Endothelial cell (in vitro differentiated cells): Measurements from ENCODE around the gene GIMAP8. TPM values are rescaled to one million over a fixed set of nuclear protein-coding genes. Genes with fewer than 3 reads are reported as not detected.

Experiments used
- DNase-seq: peaks from one replicate; pipeline ENCODE4 v3.0.0; 2021; ENCODE audit warnings: low spot score
- H3K27ac Mint-ChIP-seq: one replicate; pipeline ENCODE4 v1.8.0; 2021; ENCODE audit warnings: mixed read lengths, inconsistent platforms; ENCODE audit not compliant: unreplicated experiment
- H3K27me3 Mint-ChIP-seq: one replicate; pipeline ENCODE4 v1.8.0; 2021; ENCODE audit warnings: mild to moderate bottlenecking, moderate library complexity, mixed read lengths, inconsistent platforms; ENCODE audit not compliant: unreplicated experiment
- H3K36me3 Mint-ChIP-seq: one replicate; pipeline ENCODE4 v1.8.0; 2021; ENCODE audit warnings: mild to moderate bottlenecking, low read depth, mixed read lengths, inconsistent platforms; ENCODE audit not compliant: unreplicated experiment
- H3K4me1 Mint-ChIP-seq: one replicate; pipeline ENCODE4 v1.8.0; 2021; ENCODE audit warnings: mild to moderate bottlenecking, mixed read lengths, inconsistent platforms; ENCODE audit not compliant: unreplicated experiment
- H3K4me3 Mint-ChIP-seq: one replicate; pipeline ENCODE4 v1.8.0; 2021; ENCODE audit warnings: mild to moderate bottlenecking, mixed read lengths, inconsistent platforms; ENCODE audit not compliant: unreplicated experiment
- H3K9me3 Mint-ChIP-seq: one replicate; pipeline ENCODE4 v1.8.0; 2021; ENCODE audit warnings: mixed read lengths, inconsistent platforms; ENCODE audit not compliant: unreplicated experiment
- total RNA-seq: library from RNA; stranded (reverse); fragmentation: NEBNext Ultra II Directional; extraction: Animal tissue kit (Norgen Biotek cat#: 25700); gene quantifications from one replicate; pipeline ENCODE4 v1.2.1, GENCODE V29; 2021; ENCODE audit not compliant: unreplicated experiment
- TF ChIP-seq, protein P1 (sequence below): fragments of 200-600 bp; sonication (generic); IDR thresholded peaks from one replicate; pipeline ENCODE4 v1.5.0; 2021; ENCODE audit warnings: antibody characterized with exemption; ENCODE audit not compliant: unreplicated experiment

Gene GIMAP8
- total RNA-seq, 1 donor from 2014 or later, result 143 TPM

DNA sequence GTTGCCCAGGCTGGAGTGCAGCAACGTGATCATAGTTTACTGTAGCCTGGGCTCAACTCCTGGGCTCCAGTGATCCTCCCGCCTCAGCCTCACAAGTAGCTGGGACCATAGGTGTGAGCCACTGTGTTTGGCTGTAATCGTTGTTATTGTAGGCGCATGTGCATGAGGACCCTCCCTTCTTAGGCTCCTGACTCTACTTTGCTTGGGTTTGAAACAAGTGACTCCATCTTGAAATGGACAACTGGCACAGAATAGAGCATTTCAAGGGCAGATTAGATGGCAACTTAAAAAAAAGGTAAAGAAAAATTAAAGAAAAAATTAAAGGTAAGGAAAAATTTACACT, 15.4 kb upstream of the GIMAP8 start:
- Mint-ChIP-seq H3K27ac (no peak overlapping the region), H3K4me1 (no peaks in the 10 kb centered on the region), H3K9me3 (no peaks in the 10 kb centered on the region), H3K36me3 (no peaks in the 10 kb centered on the region), H3K4me3 (no peak overlapping the region), H3K27me3 (peaks cover 7% of the 10 kb centered on the region)
- TF ChIP-seq, protein P1, sequence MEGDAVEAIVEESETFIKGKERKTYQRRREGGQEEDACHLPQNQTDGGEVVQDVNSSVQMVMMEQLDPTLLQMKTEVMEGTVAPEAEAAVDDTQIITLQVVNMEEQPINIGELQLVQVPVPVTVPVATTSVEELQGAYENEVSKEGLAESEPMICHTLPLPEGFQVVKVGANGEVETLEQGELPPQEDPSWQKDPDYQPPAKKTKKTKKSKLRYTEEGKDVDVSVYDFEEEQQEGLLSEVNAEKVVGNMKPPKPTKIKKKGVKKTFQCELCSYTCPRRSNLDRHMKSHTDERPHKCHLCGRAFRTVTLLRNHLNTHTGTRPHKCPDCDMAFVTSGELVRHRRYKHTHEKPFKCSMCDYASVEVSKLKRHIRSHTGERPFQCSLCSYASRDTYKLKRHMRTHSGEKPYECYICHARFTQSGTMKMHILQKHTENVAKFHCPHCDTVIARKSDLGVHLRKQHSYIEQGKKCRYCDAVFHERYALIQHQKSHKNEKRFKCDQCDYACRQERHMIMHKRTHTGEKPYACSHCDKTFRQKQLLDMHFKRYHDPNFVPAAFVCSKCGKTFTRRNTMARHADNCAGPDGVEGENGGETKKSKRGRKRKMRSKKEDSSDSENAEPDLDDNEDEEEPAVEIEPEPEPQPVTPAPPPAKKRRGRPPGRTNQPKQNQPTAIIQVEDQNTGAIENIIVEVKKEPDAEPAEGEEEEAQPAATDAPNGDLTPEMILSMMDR, result no peak
- DNase-seq, result no peak

DNA sequence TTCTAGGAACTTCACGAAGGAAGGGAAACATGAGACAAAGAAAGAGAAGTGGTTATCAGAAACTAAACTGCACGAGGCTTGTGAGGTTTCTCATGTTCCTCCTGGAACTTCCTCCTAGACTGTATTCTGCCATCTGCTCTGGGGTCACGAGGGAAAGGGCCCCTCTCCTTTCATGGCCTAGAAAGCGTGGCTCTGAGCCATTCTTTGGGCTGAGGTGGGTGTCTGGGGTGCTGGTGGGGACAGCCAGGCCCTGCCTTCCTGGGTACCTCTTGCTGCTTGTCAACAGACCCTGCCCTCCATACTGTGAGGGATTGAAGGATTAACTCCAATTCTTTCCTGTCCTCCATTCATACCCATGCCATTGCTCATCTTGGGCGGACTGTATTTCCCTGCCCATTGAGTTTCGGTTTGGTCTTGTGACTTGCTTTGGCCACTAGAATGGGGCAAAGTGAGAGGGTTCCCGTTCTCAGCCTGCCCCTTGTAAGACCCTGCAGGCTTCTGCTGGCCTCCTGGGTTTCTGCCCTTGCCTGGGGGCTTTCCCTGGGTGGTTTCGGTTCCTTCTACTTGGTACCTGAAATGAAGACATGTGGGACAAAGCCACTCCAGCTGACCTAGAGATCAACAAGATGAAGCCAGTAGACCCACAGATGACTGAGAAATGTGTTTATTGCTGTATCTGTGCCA, 14.9 kb upstream of the GIMAP8 start:
- Mint-ChIP-seq H3K9me3 (no peaks in the 10 kb centered on the region), H3K36me3 (no peaks in the 10 kb centered on the region), H3K27ac (no peak overlapping the region), H3K27me3 (peaks cover 7% of the 10 kb centered on the region), H3K4me3 (no peak overlapping the region), H3K4me1 (no peaks in the 10 kb centered on the region)
- DNase-seq, result no peak
- TF ChIP-seq, protein P1, result no peak

DNA sequence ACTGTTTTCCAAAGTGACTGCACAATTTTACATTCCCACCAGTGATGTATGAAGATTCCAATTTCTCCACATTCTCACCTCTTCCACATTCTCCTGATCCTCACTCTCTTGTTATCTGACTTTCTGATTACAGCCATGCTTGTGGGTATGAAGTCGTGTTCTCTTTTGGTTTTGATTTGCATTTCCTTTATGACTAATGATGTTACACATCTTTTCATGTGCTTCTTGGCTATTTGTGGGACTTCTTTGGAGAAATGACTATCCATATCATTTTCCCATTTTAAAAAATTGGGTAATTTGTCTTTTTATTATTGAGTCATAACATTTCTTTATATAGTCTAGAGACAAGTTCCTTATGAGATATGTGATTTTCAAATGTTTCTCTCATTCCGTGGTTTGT, 10.5 kb upstream of the GIMAP8 start:
- peaks cover 7% of the 10 kb centered on the region for H3K27me3 Mint-ChIP-seq
- TF ChIP-seq, protein P1, result no peak
- H3K4me1 Mint-ChIP-seq, result peaks cover 5% of the 10 kb centered on the region
- DNase-seq, result no peak
- H3K27ac Mint-ChIP-seq, result no peak overlapping the region
- H3K4me3 Mint-ChIP-seq, result no peak overlapping the region
- peaks cover 10% of the 10 kb centered on the region for H3K36me3 Mint-ChIP-seq
- H3K9me3 Mint-ChIP-seq, result no peaks in the 10 kb centered on the region

DNA sequence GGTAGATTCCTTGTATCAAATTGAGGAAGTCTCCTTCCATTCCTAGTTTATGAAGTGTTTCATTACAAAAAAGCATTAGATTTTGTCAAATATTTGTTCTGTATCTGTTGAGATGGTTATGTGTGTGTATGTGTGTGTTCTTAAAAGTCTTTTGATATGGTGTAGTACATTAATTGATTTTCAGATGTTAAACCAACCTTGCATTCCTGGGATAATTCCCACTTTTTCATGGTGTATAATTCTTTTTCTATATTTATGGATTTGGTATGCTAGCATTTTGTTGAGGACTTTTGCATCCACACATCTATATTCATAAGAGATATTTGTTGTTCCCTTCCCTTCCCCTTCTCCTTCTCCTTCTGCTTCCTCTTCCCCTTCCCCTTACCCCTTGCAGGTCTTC, 8.9 kb upstream of the GIMAP8 start:
- H3K36me3 Mint-ChIP-seq, result peaks cover 10% of the 10 kb centered on the region
- peaks cover 8% of the 10 kb centered on the region for H3K27me3 Mint-ChIP-seq
- peaks cover 7% of the 10 kb centered on the region for H3K4me1 Mint-ChIP-seq
- H3K27ac Mint-ChIP-seq, result no peak overlapping the region
- H3K4me3 Mint-ChIP-seq, result no peak overlapping the region
- H3K9me3 Mint-ChIP-seq, result no peaks in the 10 kb centered on the region
- TF ChIP-seq, protein P1, result no peak
- DNase-seq, result no peak

DNA sequence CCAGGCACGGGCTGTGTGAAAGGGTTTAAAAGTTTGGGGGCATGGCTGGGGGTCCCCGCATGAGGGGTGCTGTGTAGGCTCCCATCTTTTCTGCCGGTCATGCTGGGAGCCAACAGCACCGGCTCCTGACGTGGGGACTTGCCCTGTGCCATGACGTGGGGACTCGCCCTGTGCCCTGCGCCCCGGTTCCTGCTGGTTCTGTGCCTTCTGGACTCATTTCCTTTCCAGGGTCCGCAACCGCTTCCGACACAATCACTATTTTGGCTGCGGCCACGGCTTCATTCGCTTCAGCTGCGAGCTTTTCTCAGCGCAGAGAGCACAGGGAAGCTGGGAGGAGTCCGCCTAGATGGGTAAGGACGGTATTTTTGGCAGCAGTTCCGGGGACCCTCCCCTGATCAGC, 7.6 kb upstream of the GIMAP8 start:
- Mint-ChIP-seq H3K36me3 (peaks cover 10% of the 10 kb centered on the region), H3K27me3 (peaks cover 9% of the 10 kb centered on the region), H3K9me3 (no peaks in the 10 kb centered on the region), H3K27ac (no peak overlapping the region), H3K4me1 (peaks cover 13% of the 10 kb centered on the region), H3K4me3 (no peak overlapping the region)
- DNase-seq, result no peak
- TF ChIP-seq, protein P1, result no peak
